SK-N-SH (cell line): ENCODE data around the gene NUTF2. TPM values are rescaled to one million over a fixed set of nuclear protein-coding genes. Genes with fewer than 3 reads are reported as not detected.

Experiments
- CTCF ChIA-PET: fragments of 300-600, 350-600 bp; formaldehyde crosslinking; extraction: SDS; loops from one replicate; lab custom pipeline; 2021; lab: Yijun Ruan, JAX
- POLR2A ChIA-PET: fragments of 350-600 bp; sonication (Branson Sonifier 250); formaldehyde crosslinking; extraction: SDS; loops from one replicate; lab custom pipeline; 2020; ENCODE audit warnings: antibody characterized with exemption, inconsistent platforms; lab: Yijun Ruan, JAX
- DNase-seq: peaks from one replicate; pipeline ENCODE4 v3.0.0; 2012
- H2AFZ ChIP-seq: fragments of 200-600 bp; sonication (generic); 2 replicates; pipeline ENCODE4 v1.8.1; 2016; ENCODE audit warnings: antibody characterized with exemption, mild to moderate bottlenecking, low read depth
- H3F3A ChIP-seq: fragments of 200-600 bp; sonication (generic); replicated peaks from 2 replicates; pipeline ENCODE3; 2016; ENCODE audit warnings: antibody characterized with exemption, mild to moderate bottlenecking; ENCODE audit not compliant: insufficient read depth
- H3K27ac ChIP-seq, 2 experiments: fragments of 200-500 bp in 1 of 2; fragments of 200-600 bp in 1 of 2; sonication (Bioruptor generic) in 1 of 2; sonication (generic), shearing (Covaris generic) in 1 of 2; 2 replicates each; pipeline versions ENCODE4 v1.5.1 to v1.6.1; 2014 to 2016; ENCODE audit warnings: low read depth in 2 of 2, inconsistent platforms in 1 of 2, low read length in 1 of 2, mild to moderate bottlenecking in 1 of 2, mixed read lengths in 1 of 2
- H3K27me3 ChIP-seq: fragments of 200-600 bp; sonication (generic), shearing (Covaris generic); 2 replicates; pipeline ENCODE4 v1.6.1; 2016; ENCODE audit warnings: mixed run types; ENCODE audit not compliant: insufficient read depth
- H3K36me3 ChIP-seq, 2 experiments: fragments of 200-500 bp in 1 of 2; fragments of 200-600 bp in 1 of 2; sonication (Bioruptor generic) in 1 of 2; sonication (generic) in 1 of 2; replicated peaks in 1 of 2; 2 replicates each; pipeline versions ENCODE3 to v1.5.1; 2014 to 2016; ENCODE audit warnings: low read length in 1 of 2, mild to moderate bottlenecking in 1 of 2; ENCODE audit not compliant: insufficient read depth in 2 of 2, control insufficient read depth in 1 of 2
- H3K4me1 ChIP-seq, 2 experiments: fragments of 200-500 bp in 1 of 2; fragments of 200-600 bp in 1 of 2; sonication (Bioruptor generic) in 1 of 2; sonication (generic), shearing (Covaris generic) in 1 of 2; 2 replicates each; pipeline versions ENCODE4 v1.5.1 to v1.6.1; 2014 to 2016; ENCODE audit warnings: low read depth in 1 of 2, low read length in 1 of 2, mixed run types in 1 of 2; ENCODE audit not compliant: insufficient read depth in 2 of 2, control insufficient read depth in 1 of 2
- H3K4me2 ChIP-seq: fragments of 200-600 bp; sonication (generic), shearing (Covaris generic); 2 replicates; pipeline ENCODE4 v1.6.1; 2017; ENCODE audit warnings: mixed run types
- H3K4me3 ChIP-seq, 2 experiments: fragments of 200-500 bp in 1 of 2; fragments of 200-600 bp in 1 of 2; sonication (Bioruptor generic) in 1 of 2; sonication (generic), shearing (Covaris generic) in 1 of 2; 2 replicates each; pipeline versions ENCODE4 v1.5.1 to v1.8.1; 2014 to 2016; ENCODE audit warnings: low read depth in 2 of 2, inconsistent platforms in 1 of 2, low read length in 1 of 2, mild to moderate bottlenecking in 1 of 2, mixed read lengths in 1 of 2, moderate library complexity in 1 of 2
- H3K79me2 ChIP-seq: fragments of 200-600 bp; sonication (generic); 2 replicates; pipeline ENCODE4 v1.8.1; 2017; ENCODE audit warnings: mild to moderate bottlenecking; ENCODE audit not compliant: insufficient read depth
- H3K9ac ChIP-seq: fragments of 200-600 bp; sonication (generic); 2 replicates; pipeline ENCODE4 v1.6.1; 2017; ENCODE audit warnings: mixed run types
- H3K9me2 ChIP-seq: fragments of 200-600 bp; sonication (generic); 2 replicates; pipeline ENCODE4 v1.6.1; 2017; ENCODE audit warnings: mixed run types
- H3K9me3 ChIP-seq: fragments of 200-600 bp; sonication (generic); 2 replicates; pipeline ENCODE4 v1.6.1; 2017; ENCODE audit warnings: mixed run types, mild to moderate bottlenecking, moderate library complexity
- H4K20me1 ChIP-seq: fragments of 200-600 bp; sonication (generic); 2 replicates; pipeline ENCODE4 v1.6.1; 2017; ENCODE audit warnings: mild to moderate bottlenecking, mixed run types; ENCODE audit not compliant: insufficient read depth
- FOSL2 ChIP-seq: IDR thresholded peaks from 2 replicates; pipeline ENCODE4 v1.4.0; 2012; ENCODE audit warnings: low read depth, mild to moderate bottlenecking, moderate library complexity, borderline replicate concordance
- IRF3 ChIP-seq: fragments of 150-350 bp; IDR thresholded peaks from 2 replicates; pipeline ENCODE4 v1.6.1; 2016; ENCODE audit warnings: mild to moderate bottlenecking, low read depth, low read length
- MAX ChIP-seq: IDR thresholded peaks from 2 replicates; pipeline ENCODE4 v1.4.0; 2012; ENCODE audit warnings: low read depth
- MXI1 ChIP-seq: IDR thresholded peaks from 2 replicates; pipeline ENCODE4 v1.6.1; 2012; ENCODE audit warnings: mild to moderate bottlenecking, low read depth, low read length, improper control_type of control experiment
- USF2 ChIP-seq: fragments of 150-350 bp; IDR thresholded peaks from 2 replicates; pipeline ENCODE4 v1.6.1; 2017; ENCODE audit warnings: antibody characterized with exemption, low read length, low read depth, borderline replicate concordance
- WGBS: methylation state at CpG from one replicate; pipeline ENCODE4 v1.1.6; 2017; ENCODE audit warnings: low lambda C conversion rate; 5-methylcytosine and 5-hydroxymethylcytosine counted together
- polyA plus RNA-seq, 3 experiments: library from polyadenylated mRNA; depleted of rRNA; stranded (reverse); fragments of >200 nt; gene quantifications; 2 replicates each; pipeline ENCODE4 v1.2.3, GENCODE V29; 2012

NUTF2 gene
- polyA plus RNA-seq, 1 of the 3 experiments (the other 2 are of a cell fraction) = 449 TPM

- Histone ChIP-seq H4K20me1 (peaks cover 47% of the 10 kb centered on the region), H2AFZ (no peak overlapping the region), H3K9me2 (no peaks in the 10 kb centered on the region), H3K27me3 (no peaks in the 10 kb centered on the region), H3K79me2 (peaks cover 68% of the 10 kb centered on the region), H3K36me3 (peaks cover 0 to 3% of the 10 kb centered on the region in 2 experiments), H3K27ac (peak overlapping the region; percentile 80 to 82; a peak in 3 of 4 replicates), H3K4me2 (0 out of 2 replicates have a peak overlapping the region, but pooled peaks have one; percentile 31), H3K9me3 (no peaks in the 10 kb centered on the region), H3F3A (peaks cover 24% of the 10 kb centered on the region), H3K9ac (no peak overlapping the region), H3K4me1 (peaks cover 14 to 59% of the 10 kb centered on the region in 2 experiments; a peak in 3 of 4 replicates), H3K4me3 (no peak overlapping the region)
- POLR2A ChIA-PET = no interaction called here
- DNase-seq = peak; percentile 58
- 69% methylated on average over 7 of the region's 7 CpGs for WGBS
- CTCF ChIA-PET = interaction anchor here (0.7 to 7.7 kb wide), 6 partner anchors 12 to 243 kb away, joined by 4 to 65 read pairs (median 7); partner anchors contain the start of gene NRN1L
- TF ChIP-seq IRF3 = no peak
- TF ChIP-seq FOSL2 = no peak
- TF ChIP-seq MXI1 = peak; percentile 35; the same call in 1 of the 2 replicates
- no peak for TF ChIP-seq MAX
These were observed 69.3 kb downstream of the NUTF2 start for GRCh38 chr16:67915831-67916723.

GRCh38 chr16:67917140-67917851 lies 70.6 kb downstream of the NUTF2 start:
- Histone ChIP-seq H3F3A (peaks cover 24% of the 10 kb centered on the region), H3K9me2 (no peaks in the 10 kb centered on the region), H3K27ac (peak overlapping the region; percentile 80 to 82), H3K9me3 (no peaks in the 10 kb centered on the region), H2AFZ (no peak overlapping the region), H3K36me3 (peaks cover 0 to 3% of the 10 kb centered on the region in 2 experiments), H4K20me1 (peaks cover 47% of the 10 kb centered on the region), H3K4me1 (peaks cover 14 to 63% of the 10 kb centered on the region in 2 experiments; a peak in 3 of 4 replicates), H3K4me3 (no peak overlapping the region), H3K9ac (peak overlapping the region; percentile 41; the same call in 1 of the 2 replicates), H3K79me2 (peaks cover 63% of the 10 kb centered on the region), H3K4me2 (peak overlapping the region; percentile 67), H3K27me3 (no peaks in the 10 kb centered on the region)
- TF ChIP-seq MXI1 = no peak
- TF ChIP-seq USF2 = no peak
- ChIA-PET POLR2A (no interaction called here), CTCF (interaction anchor here (0.6 to 28.1 kb wide), 6 partner anchors 11 to 313 kb away, joined by 3 to 564 read pairs (median 8); partner anchors contain the start of genes EDC4, NRN1L and PSKH1)
- 53% methylated on average over 5 of the region's 6 CpGs for WGBS
- DNase-seq = no peak
